Measurements from ENCODE around the gene NR0B2. TPM values are rescaled to one million over a fixed set of nuclear protein-coding genes. Genes with fewer than 3 reads are reported as not detected.

The NR0B2 gene
- total RNA-seq, 1 donor from 2014 or later = not detected

DNA sequence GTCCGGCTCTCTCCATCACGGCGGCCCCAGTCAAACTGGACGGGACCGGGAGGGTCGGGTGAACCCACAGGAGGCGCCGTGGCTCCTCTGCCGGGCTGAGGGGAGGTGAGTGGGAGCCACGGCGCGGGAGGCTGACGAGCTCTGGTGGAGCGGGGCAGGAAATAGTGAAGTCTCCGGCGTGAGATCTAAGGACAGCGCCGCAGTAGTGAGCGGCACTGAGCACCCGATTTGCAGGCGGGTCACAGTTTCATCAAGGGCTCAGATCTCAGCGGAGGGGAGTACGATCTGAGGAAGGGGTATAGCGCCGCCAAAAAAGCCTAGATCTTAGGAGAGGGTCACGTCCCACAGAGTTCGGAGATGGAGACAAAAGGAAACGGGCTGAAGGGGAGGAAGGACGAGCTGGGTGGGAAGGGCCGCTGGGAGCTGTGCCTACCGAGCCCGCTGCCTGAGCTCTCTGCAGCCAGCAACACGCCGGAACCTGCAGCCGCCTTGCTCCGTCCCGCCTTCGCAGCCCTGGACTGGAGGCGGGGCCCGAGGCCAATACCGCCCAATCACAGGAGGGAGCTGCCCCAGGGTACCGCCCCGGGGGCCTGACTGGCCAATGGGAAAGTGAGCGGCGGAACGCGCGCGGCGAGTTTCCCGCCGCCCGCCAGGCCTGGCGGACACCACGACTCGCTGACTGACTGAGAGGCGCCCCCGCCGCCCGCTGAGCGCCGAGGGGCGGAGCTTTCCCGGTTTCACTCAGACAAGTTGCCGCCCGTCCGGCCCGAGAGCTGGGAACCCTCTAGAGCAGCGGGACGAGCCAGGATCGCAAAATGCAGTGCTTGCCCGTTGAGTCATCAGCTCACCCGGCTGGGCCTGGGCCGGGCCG lies 48.9 kb downstream of the NR0B2 start:
- Histone ChIP-seq H3K4me1 (peaks cover 33% of the 10 kb centered on the region), H3K36me3 (no peaks in the 10 kb centered on the region), H3K27ac (peak overlapping the region; percentile 98), H3K4me3 (peak overlapping the region; percentile 48 to 67), H3K9me3 (no peaks in the 10 kb centered on the region), H3K27me3 (no peaks in the 10 kb centered on the region)
- intact Hi-C loops (cut with DNase I) = no loop called here
- TF ChIP-seq, protein P1, sequence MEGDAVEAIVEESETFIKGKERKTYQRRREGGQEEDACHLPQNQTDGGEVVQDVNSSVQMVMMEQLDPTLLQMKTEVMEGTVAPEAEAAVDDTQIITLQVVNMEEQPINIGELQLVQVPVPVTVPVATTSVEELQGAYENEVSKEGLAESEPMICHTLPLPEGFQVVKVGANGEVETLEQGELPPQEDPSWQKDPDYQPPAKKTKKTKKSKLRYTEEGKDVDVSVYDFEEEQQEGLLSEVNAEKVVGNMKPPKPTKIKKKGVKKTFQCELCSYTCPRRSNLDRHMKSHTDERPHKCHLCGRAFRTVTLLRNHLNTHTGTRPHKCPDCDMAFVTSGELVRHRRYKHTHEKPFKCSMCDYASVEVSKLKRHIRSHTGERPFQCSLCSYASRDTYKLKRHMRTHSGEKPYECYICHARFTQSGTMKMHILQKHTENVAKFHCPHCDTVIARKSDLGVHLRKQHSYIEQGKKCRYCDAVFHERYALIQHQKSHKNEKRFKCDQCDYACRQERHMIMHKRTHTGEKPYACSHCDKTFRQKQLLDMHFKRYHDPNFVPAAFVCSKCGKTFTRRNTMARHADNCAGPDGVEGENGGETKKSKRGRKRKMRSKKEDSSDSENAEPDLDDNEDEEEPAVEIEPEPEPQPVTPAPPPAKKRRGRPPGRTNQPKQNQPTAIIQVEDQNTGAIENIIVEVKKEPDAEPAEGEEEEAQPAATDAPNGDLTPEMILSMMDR (IDR thresholded peaks at IDR 0.05) = no peak
- TF ChIP-seq POLR2AphosphoS5 (IDR thresholded peaks at IDR 0.05; ENCODE audit: insufficient read depth in 1 of 2, low read depth in 1 of 2) (peak; percentile 87 to 90), POLR2A (IDR thresholded peaks at IDR 0.05) (peak in 1 of 2 donors; percentile 55)
- peak in 1 of 2 donors; percentile 99 for DNase-seq (ENCODE audit: extremely low spot score in 2 of 2)

DNA sequence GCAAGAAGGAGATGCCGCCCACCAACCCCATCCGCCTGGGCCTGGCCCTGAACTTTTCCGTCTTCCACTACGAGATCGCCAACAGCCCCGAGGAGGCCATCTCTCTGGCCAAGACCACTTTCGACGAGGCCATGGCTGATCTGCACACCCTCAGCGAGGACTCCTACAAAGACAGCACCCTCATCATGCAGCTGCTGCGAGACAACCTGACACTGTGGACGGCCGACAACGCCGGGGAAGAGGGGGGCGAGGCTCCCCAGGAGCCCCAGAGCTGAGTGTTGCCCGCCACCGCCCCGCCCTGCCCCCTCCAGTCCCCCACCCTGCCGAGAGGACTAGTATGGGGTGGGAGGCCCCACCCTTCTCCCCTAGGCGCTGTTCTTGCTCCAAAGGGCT lies 50.1 kb downstream of the NR0B2 start:
- DNase-seq (ENCODE audit: extremely low spot score in 2 of 2) = no peak
- no peak for TF ChIP-seq POLR2AphosphoS5 (IDR thresholded peaks at IDR 0.05; ENCODE audit: insufficient read depth in 1 of 2, low read depth in 1 of 2)
- TF ChIP-seq, protein P1 (IDR thresholded peaks at IDR 0.05) = no peak
- no peak for TF ChIP-seq POLR2A (IDR thresholded peaks at IDR 0.05)
- H3K9me3 ChIP-seq = no peaks in the 10 kb centered on the region
- H3K4me3 ChIP-seq = peak overlapping the region; percentile 48 to 67
- intact Hi-C loops (cut with DNase I) = no loop called here
- no peaks in the 10 kb centered on the region for H3K36me3 ChIP-seq
- peaks cover 34% of the 10 kb centered on the region for H3K4me1 ChIP-seq
- no peaks in the 10 kb centered on the region for H3K27me3 ChIP-seq
- peak overlapping the region; percentile 98 for H3K27ac ChIP-seq

DNA sequence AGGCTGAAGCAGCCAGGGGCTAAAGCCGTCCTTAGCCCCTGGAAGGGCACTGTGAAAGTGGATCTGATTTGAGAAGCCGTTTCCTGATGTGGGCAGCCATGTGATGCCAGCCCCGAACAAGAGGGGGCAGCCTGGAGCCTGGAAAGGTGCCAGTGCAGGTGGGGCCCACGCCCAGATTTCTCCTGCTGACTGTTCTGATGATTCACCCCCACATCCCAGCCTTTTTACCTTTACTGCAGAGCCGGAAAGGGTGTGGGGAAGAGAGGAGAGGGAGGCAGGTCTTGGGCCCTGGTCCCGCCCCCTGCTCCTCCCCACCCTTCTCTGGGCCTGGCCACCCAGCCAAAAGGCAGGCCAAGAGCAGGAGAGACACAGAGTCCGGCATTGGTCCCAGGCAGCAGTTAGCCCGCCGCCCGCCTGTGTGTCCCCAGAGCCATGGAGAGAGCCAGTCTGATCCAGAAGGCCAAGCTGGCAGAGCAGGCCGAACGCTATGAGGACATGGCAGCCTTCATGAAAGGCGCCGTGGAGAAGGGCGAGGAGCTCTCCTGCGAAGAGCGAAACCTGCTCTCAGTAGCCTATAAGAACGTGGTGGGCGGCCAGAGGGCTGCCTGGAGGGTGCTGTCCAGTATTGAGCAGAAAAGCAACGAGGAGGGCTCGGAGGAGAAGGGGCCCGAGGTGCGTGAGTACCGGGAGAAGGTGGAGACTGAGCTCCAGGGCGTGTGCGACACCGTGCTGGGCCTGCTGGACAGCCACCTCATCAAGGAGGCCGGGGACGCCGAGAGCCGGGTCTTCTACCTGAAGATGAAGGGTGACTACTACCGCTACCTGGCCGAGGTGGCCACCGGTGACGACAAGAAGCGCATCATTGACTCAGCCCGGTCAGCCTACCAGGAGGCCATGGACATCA lies 50.7 kb downstream of the NR0B2 start, which contains the start of gene SFN:
Gene SFN, plus strand, starts transcription at position 369 of the 904 bp plus-strand sequence. Its CDS starts 64 bp downstream, at position 433.
- Histone ChIP-seq H3K4me3 (peak within 1 kb of the TSS; percentile 48 to 67), H3K4me1 (peaks cover 41% of the 10 kb centered on the region), H3K9me3 (no peaks in the 10 kb centered on the region), H3K36me3 (no peaks in the 10 kb centered on the region), H3K27me3 (no peaks in the 10 kb centered on the region), H3K27ac (peak within 1 kb of the TSS; percentile 98)
- intact Hi-C loops (cut with DNase I) = no loop called here
- DNase-seq (ENCODE audit: extremely low spot score in 2 of 2) = no peak
- TF ChIP-seq POLR2A (IDR thresholded peaks at IDR 0.05) = peak in 1 of 2 donors; percentile 41
- TF ChIP-seq POLR2AphosphoS5 (IDR thresholded peaks at IDR 0.05; ENCODE audit: insufficient read depth in 1 of 2, low read depth in 1 of 2) = peak; percentile 60 to 88
- TF ChIP-seq, protein P1 (IDR thresholded peaks at IDR 0.05) = no peak

DNA sequence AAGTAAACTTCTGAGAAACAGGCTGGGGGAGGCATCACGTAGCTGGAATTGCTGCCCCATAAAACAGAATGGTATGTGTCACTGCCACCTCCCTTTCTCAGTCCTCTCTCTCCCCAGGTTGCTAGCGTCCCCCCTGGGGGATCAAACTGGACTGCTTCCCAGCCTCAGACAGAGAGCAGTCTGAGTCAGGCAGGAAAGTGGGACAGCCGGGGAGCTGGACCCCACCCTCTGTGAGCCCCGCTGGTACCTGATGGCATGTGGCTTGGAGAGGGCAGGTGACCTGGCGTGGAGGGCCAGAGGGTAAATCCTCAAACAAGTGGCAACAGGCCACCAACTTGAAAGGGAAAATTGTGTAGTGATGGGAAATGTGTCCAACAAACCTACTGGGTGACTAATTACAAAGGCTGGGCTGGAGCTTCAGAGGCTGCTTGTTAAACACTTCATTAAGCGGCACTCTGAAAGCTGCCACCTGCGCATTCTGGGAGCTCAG lies 51.8 kb downstream of the NR0B2 start:
- H3K36me3 ChIP-seq = no peaks in the 10 kb centered on the region
- DNase-seq (ENCODE audit: extremely low spot score in 2 of 2) = no peak
- TF ChIP-seq POLR2A (IDR thresholded peaks at IDR 0.05) (no peak), POLR2AphosphoS5 (IDR thresholded peaks at IDR 0.05; ENCODE audit: insufficient read depth in 1 of 2, low read depth in 1 of 2) (peak in 1 of 2 donors; percentile 44)
- H3K27ac ChIP-seq = peak overlapping the region; percentile 98
- H3K4me3 ChIP-seq = no peak overlapping the region
- H3K27me3 ChIP-seq = no peaks in the 10 kb centered on the region
- peaks cover 51% of the 10 kb centered on the region for H3K4me1 ChIP-seq
- intact Hi-C loops (cut with DNase I) = no loop called here
- no peaks in the 10 kb centered on the region for H3K9me3 ChIP-seq

Other genes starting within 250 kb of the NR0B2 start
- gene ARID1A, start 218.0 kb downstream of the NR0B2 start, total RNA-seq = 91.6 TPM
- gene PIGV, start 126.0 kb downstream of the NR0B2 start, total RNA-seq = 8.1 TPM
- 31.4 TPM for gene ZDHHC18, start 87.3 kb downstream of the NR0B2 start, total RNA-seq
- 406 TPM for gene SFN, start 50.8 kb downstream of the NR0B2 start, total RNA-seq
- 11.5 TPM for gene GPN2, start 23.7 kb downstream of the NR0B2 start, total RNA-seq
- gene GPATCH3, start 13.5 kb downstream of the NR0B2 start, total RNA-seq = 5.2 TPM
- gene NUDC, start 7.8 kb upstream of the NR0B2 start, total RNA-seq = 45.9 TPM
- gene KDF1, start 46.5 kb upstream of the NR0B2 start, total RNA-seq = 7.4 TPM
- gene TRNP1, start 79.7 kb upstream of the NR0B2 start, total RNA-seq = 13.0 TPM
- gene TENT5B, start 98.9 kb upstream of the NR0B2 start, total RNA-seq = 64.3 TPM
- 10.6 TPM for gene SLC9A1, start 241.2 kb upstream of the NR0B2 start, total RNA-seq

All from vagina (tissue), 2 donors.